ENCODE data around the gene SLC39A3. TPM values are rescaled to one million over a fixed set of nuclear protein-coding genes. Genes with fewer than 3 reads are reported as not detected.
A peak's percentile ranks its signal among the peaks of the same experiment; 100 is the strongest.

The SLC39A3 gene
- total and polyA plus RNA-seq, 10 of the 15 experiments (the other 5 are each of a cell fraction or from before 2014, with no cell fraction given) = 0.63 to 67.1 (median 51.2) TPM

GRCh38 chr19:2780284-2780683 is 40.5 kb upstream of the SLC39A3 start (continued):
- no peak for TF ChIP-seq CREB1 (IDR thresholded peaks at IDR 0.05; ENCODE audit: low read depth)

- 0 out of 2 replicates have a peak overlapping the region, but pooled peaks have one; percentile 14 for H3K4me2 ChIP-seq (ENCODE audit: control insufficient read depth, insufficient read depth)
- 0 out of 2 replicates have a peak overlapping the region, but pooled peaks have one; percentile 7 for H3K9ac ChIP-seq (ENCODE audit: control insufficient read depth, insufficient read depth, low read length)
- ChIA-PET RAD21 (ENCODE audit: unreplicated experiment) (no interaction called here), POLR2A (no interaction called here), CTCF (interaction anchor here (2.1 kb wide), 1 partner anchor 131 kb away, joined by 5 read pairs; no protein-coding TSS in a partner anchor), SMC1A (ENCODE audit: uncharacterized antibody, unreplicated experiment) (interaction anchor here (0.8 to 0.9 kb wide), 2 partner anchors 131 kb away, joined by 3 to 4 read pairs; no protein-coding TSS in a partner anchor)
- no peaks in the 10 kb centered on the region for H3K27me3 ChIP-seq (replicated peaks in 1 of 2; ENCODE audit: control insufficient read depth in 2 of 2, insufficient read depth in 2 of 2, low read length in 1 of 2)
- no peaks in the 10 kb centered on the region; the same call in 2 of the 3 replicates for H3K9me3 ChIP-seq (replicated peaks; ENCODE audit: control insufficient read depth, insufficient read depth, low read length)
- H3K27ac ChIP-seq (ENCODE audit: control insufficient read depth, insufficient read depth) = no peak overlapping the region
- ATAC-seq (no peak), FAIRE-seq (no peak), DNase-seq (ENCODE audit: low read depth, low spot score) (no peak)
- peaks cover 16% of the 10 kb centered on the region for H3K4me1 ChIP-seq (ENCODE audit: control insufficient read depth, insufficient read depth, low read length)
- intact Hi-C loops (cut with micrococcal nuclease; ENCODE audit: unreplicated experiment) = no loop called here
- 84% methylated on average over 14 of the region's 14 CpGs for WGBS (ENCODE audit: insufficient coverage, insufficient replicate concordance, low lambda C conversion rate, missing lambda C conversion rate)
- no peak overlapping the region for H2AFZ ChIP-seq (ENCODE audit: control insufficient read depth, low read depth, low read length)
- in situ Hi-C loops (cut with MboI) = no loop called here
- H3K36me3 ChIP-seq (ENCODE audit: control insufficient read depth in 2 of 2, insufficient read depth in 2 of 2, low read length in 1 of 2) = peaks cover 2 to 4% of the 10 kb centered on the region in 2 experiments; a peak in 2 of 4 replicates
- H4K20me1 ChIP-seq (ENCODE audit: control insufficient read depth, insufficient read depth) = peaks cover 6% of the 10 kb centered on the region; the same call in 1 of the 2 replicates
- no peak overlapping the region for H3K4me3 ChIP-seq
- H3K79me2 ChIP-seq (ENCODE audit: control insufficient read depth, insufficient read depth, low read length) = peaks cover 85% of the 10 kb centered on the region
- no TSS peak for BruUV-seq (replicated peaks)
- TF ChIP-seq NFXL1 (IDR thresholded peaks at IDR 0.05; ENCODE audit: borderline replicate concordance) (no peak), RCOR1 (conservative IDR thresholded peaks at IDR 0.05; ENCODE audit: low read depth, low read length) (no peak), NR2F1 (conservative IDR thresholded peaks at IDR 0.05) (no peak), PAX5 (IDR thresholded peaks at IDR 0.05; ENCODE audit: borderline replicate concordance, low read depth, low read length) (no peak), TCF12 (IDR thresholded peaks at IDR 0.05; ENCODE audit: low read depth, low read length) (no peak), E4F1 (IDR thresholded peaks at IDR 0.05; ENCODE audit: borderline replicate concordance, partially characterized antibody) (no peak), NKRF (conservative IDR thresholded peaks at IDR 0.05) (no peak), PAX8 (IDR thresholded peaks at IDR 0.05) (no peak), SMC3 (IDR thresholded peaks at IDR 0.05; ENCODE audit: borderline replicate concordance, low read length) (no peak), MEF2A (IDR thresholded peaks at IDR 0.05; ENCODE audit: insufficient read depth, low read depth, low read length) (no peak), RAD21 (IDR thresholded peaks at IDR 0.05; ENCODE audit: insufficient read depth, low read depth, low read length) (no peak), STAT1 (conservative IDR thresholded peaks at IDR 0.05) (no peak), MTA3 (IDR thresholded peaks at IDR 0.05; ENCODE audit: borderline replicate concordance, low read length) (no peak), ZBTB11 (CRISPR knock-in tag; IDR thresholded peaks at IDR 0.05) (no peak)
Observed at GRCh38 chr19:2779121-2779740, 39.4 kb upstream of the SLC39A3 start.

Data from GM12878 (cell line).